Glomerular visceral epithelial cell (primary cell): ENCODE measurements around the gene STON2.
A peak's percentile ranks its signal among the peaks of the same experiment; 100 is the strongest.

Source experiments
- DNase-seq: peaks from one replicate; pipeline ENCODE4 v3.0.0-alpha.2; 2016; ENCODE audit errors: extremely low spot score

STON2 gene

DNA sequence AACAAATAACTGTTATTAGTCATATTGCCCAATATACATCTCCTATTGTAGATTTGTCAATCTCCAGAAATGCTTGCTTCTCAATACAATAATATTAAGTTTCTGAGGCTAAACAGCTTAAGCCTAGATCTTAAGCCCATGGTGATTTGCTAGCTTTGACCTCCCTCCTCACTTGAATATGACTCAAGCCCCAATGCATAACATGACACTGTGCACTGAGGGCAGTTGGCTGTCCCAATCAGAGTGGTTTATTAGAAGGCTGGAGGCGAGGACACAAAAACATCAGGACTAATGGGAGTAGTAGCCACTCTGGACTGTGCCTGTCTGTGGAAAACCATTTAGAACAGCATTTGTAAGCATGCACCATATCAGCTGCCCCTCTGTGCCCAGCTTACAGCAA, 98.3 kb downstream of the STON2 start:
- DNase-seq, result no peak

DNA sequence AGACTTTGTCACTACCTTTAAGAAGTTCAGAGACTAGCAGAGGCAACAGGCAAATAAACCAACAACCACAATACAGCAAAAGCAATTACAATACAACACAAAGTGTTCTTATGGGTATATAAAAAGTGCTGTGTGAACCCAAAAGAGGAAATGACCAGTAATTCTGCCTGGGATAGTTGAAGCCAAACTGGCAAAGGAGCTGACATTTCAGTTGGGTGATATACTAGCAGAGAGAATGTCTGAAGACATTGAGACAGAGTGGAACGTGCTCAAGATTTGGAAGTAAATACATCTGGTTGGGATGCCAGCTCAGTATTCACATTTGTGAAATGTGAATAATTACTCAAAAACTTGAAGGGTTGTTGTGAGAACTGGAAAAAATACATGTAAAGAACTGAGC, 98.8 kb downstream of the STON2 start:
- no peak for DNase-seq

DNA sequence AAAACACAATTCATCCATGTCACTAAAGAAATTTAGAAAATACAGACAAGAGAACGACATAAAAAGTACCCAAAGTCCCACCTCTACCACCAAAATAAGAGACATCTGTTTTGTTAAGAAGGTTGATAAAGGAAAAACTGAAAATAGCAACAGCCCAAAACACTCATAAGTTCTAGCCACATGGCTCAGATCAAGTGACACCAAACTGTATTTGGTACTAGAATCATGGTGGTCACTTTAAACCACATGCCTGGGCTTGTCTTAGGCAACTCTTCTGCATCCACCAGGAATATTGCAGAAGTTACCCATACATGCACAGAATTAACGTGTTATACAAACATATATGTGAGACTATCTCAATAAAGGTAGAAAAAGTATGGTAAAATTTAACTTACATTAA, 101.2 kb downstream of the STON2 start:
- DNase-seq, result no peak

DNA sequence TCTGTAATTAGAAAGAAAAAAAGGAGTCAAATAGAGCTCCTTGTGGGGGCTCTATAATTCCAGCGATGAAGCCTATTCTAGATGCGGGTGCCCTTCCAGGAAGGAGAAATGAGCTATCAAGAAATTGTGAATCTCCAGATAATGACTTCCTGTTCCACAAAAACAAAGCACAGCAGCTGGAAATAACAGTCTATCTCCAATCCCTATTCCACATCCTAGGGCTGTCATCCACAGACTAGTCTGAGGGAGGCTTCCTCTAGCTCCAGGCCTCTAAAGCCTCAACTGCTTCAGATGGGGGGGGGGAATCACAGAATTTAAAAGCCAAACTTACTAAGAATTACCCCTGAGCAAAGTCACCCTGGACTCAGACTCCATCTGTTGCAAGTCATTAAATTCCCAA, 102.0 kb downstream of the STON2 start:
- DNase-seq, result no peak

DNA sequence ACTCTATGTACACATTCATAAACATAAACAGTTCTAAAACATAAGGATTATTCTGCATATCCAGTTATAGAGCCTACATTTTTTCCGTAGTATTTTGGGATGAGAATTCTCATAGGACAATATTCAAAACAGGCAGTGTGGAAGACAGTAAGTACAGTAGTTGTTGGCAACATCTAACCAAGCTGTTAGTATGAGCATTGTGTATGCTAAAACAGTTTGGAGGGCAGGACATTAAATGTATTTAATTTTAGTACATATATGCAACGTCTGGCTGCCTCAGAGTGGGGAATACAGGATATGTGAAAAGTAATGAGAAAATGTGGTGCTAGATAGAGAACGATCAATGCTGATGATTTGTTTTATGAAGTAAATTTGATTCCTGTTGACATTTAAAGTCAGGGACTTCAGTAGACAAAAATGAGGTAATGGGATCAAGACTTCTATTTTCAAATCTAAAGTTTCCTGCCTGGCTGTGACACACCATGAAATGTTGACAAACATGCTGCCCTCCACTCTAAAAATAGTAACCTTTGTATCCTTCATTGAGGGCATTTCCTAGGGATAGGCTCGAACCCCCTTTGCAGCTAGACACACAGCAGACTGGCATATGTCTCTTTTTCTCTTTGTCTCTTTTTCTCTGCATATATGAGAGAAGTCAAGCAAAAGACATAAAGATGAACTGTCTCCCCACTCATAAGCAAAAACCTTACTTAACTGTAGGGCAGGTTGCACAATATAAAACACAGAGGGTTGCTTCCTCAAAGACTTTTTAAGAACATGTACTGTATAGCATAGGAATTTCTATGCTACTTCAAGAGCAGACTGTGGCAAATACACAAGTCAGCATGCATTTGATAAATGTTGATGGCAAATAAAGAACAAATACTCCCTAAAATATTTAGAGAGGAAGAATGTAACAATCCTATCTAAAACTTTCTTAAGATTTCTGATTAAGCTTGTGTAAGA, 103.9 kb downstream of the STON2 start:
- no peak for DNase-seq

DNA sequence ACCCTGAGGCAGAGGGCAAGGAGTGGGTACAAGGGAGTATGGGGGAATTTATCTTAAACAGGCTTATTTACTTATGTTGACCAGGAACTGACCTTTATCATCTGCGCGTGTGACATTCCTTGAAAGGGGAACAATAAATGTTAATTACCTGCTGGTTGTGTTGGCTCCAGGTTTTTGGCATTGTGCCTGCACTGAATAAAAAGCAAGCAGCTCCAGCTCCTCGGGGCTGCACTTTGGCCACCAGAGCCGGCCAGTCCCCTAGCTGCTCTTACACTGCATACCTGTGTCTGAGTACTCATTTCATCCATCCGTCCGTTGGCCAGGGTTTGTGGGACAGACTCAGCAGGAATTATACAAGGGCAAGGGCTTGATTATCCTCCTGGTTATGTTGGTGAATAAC, 110.6 kb downstream of the STON2 start:
- no peak for DNase-seq

DNA sequence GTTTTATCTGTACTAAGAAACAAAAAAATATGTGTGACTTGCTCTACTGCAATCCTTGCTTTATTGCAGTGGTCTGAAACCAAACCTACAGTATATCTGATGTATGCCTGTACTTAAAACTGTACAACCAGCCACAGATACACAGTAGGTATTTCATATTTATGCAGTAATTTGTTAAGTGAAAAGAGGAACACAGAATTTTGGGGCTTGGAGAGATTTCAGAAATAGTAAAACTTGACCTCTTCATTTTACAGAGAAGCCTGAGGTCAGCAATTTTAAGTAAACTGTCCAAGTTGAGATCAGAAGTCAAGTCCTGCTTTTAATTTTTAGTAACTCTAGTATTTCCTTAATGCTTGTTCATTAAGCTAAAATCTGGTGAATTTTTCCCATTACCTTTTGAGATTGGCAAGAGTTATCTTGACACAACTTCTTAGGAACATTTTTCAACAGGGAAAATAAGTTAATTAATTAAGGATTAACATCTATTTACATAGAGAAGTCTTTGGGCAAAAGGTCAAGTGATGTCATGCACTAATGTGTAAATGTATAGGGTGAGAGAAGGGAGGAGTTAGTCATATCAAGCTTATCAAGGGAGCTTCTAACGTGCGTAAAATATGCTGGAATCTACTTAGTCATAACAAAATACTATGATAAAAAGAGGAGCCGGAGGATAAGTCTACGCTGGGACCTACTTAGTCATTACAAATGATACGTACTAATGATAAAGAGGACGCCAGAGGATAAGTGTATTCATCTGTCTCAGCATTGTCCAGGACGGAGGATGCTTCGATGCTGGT, 113.4 kb downstream of the STON2 start:
- no peak for DNase-seq

DNA sequence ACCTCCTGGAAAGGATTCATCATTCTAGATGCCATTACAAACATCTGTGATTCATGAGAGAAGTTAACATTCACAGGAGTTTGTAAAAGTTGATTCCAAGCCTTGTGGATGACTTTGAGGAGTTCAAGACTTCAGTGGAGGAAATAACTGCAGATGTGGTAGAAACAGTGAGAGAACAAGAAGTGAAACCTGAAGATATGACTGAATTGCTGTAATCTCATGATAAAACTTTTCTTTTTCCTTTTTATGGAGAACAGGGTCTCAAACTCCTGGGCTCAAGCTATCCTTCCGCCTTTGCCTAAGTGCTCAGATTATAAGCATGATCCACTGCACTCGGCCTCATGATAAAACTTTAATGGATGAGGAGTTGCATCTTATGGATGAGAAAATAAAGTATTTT, 114.9 kb downstream of the STON2 start:
- no peak for DNase-seq

DNA sequence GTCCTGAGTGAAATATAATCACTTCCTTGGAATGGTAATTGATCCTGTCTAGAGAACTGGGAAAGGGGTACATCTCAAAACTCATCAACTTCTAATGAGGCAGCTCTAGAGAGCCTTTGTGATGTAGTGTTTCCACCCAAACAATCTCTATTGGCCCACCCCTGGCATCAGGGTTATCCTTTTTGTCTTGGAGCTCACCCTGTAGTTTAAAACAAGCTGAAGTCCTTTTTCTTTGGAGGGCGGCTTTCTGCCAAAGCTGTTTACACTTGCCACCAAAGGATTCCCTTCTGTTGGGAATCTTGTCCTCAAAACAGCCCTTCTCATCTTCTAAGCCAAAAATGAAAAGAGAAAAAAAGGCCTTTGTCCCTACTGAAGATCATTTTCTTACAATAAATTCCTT, 118.8 kb downstream of the STON2 start:
- DNase-seq, result no peak

DNA sequence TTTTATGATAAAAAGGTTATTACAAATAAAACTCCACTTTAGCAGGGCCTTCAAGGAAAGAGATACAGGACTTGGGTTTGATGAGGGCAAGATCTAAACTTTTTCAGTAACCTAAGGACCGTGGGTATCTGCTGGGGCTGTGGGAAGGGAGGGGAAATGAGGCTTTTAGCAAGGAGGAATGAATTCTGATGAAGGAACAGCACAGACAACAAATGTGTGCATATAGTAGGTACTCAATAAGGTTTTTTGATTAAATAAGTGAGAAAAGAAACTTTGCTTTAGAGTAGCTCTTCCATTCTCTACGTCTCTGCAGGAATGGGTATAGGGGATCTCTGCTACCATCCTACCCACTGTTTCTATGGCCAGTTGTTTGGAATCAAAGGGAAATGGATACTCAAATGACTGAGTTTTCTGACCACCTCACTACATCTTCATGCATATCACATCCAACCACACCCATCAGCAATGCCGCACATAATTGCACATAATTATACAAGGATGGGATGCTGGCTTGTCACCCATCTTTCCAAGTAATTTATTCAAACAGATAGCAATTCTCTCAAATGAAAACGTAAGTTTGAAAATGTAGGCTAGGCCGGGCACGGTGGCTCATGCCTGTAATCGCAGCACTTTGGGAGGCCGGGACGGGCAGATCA, 119.9 kb downstream of the STON2 start:
- no peak for DNase-seq

DNA sequence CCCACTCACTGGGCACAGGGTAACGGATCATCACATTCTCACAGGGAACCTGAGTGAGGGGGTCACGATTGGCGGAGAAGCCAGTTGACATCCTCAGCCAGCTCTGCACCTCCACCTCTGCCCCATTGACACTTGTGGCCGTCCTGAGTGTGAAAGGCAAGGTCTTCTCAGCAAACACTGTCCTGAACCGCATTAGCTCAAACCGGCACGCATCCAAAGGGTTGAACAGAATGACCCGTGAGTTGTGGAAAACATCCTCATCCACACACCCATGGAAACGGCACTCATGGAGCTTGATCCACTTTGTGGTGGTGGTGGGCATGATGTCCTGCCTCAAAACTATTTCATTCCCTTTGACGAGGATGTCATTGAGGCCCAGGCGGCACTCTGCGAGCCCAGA, 123.0 kb downstream of the STON2 start:
- DNase-seq, result no peak

DNA sequence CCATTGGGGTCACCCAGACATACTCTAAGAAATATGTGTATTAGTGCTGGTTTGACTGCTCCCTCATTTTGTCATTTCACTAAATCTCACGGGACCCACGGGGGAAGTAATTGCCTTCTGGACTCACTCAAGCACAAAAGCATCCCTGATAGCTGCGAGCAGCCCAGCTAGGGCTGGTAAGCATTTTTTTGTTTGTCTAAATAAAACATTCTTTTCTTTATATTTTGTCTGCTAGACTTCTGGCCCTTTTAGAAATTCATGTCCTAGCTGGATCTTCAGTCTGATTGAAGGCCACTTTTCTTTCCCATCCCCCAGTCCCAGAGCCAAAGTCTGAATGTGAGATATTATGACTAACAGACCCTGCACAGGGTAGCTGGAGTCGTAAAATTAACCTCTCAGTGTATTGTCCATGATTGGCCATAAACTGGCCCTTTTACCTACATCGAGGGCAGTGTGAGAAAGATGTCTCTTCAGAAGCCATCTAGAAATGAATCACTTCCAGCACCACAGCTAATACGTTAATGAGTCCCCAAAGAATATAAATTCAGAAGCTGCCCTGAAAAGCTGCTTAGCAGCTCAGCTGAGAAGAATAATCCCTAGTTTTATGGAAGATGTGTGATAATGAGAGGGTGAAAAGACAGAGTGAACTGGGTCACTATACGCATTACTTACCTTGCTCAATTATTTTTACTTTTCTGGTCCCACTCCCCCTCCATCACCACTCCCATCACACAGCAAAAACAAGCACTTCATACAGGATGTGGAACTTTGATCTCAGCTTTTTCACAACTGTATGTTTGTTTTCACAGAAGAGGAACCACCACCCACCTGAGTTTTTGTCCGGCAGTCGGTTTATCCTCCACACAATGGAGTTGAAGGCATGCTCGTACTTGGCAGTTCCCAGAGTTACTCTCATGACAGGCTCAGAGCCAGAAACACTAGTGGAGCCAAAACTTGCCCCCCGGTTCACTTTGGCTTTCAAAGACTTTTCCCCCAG, 123.8 kb downstream of the STON2 start:
- no peak for DNase-seq

DNA sequence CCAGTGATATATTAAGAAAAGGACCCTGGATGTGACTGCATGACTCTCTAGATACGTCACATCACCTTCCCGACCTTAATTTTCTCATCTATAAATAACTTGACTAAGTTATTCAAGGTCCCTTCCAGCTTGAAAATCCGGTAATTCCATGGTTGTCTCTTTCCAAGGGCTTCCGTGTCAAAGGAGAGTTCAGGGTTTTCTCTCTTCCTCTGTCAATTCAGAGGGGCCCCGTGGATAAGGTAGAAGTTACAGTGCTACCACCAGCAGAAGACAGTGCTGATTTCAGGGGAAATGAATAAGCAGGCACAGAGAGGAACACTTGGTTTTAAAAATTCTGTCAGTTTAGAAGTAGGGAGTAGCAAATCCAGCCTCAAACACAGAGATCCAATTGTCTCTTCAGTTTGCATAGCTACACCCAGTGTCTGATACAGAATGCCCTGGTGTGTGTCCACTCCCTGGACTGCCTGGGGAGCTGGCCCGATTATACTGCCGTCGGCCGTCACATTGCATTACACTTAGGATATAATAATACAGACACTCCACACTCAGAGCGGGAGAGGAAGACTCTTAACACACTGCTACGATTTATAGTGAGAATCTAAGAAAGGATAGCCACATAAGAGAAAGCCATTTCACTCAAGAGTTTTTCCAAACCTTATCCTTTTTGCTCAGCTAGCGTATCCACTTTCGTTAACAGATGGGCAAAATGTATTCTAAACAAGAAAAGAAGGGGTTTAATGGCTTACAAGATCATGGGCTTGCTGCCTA, 124.6 kb downstream of the STON2 start:
- no peak for DNase-seq

DNA sequence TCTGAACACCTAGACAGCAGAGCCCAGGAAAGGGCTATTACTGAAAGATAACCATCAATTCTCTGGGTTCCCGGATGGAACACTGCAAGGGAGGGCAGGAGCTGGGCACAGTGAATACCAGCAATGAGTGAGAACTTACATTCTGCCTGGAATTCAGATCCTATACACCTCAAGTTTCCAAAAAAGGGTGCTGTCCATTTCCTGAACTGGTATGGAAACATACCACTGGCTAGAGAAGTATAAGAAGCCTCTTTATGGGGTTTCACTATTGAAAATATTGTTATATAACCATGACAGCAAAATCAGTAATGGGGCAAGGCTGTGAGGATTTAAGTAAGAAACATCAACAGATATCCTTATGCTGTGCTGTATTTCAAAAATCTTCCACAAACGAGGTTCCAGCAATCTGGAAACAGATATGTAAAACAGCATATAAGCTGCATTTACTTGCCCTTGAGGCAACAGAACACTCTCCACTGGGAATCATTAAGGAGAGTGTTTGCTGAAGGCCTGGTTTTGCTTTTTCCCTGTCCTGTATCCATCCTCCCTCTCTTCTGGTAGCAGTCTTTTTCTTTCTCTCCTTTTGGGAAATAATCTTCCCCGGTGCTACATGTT, 126.1 kb downstream of the STON2 start:
- DNase-seq, result no peak

DNA sequence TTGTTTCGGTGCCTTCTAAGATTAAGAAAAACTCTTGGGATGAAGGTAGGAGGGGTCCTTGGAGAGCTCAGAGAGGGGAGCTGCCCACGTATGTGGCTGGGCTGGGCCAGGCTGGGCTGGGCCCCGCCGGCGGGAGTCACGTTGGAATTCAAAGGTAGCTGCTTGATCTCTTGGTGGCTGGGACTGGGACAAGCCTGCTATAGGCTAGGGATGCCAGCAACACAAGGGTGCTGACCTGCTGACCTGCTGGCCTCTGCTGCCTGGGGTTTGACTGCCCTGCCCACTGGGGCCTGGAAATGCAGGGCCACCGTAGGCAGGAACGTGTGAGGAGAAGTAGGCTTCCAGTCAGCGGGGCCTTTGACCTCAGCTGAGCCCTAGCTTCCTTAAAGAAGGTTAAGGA, 126.6 kb downstream of the STON2 start:
- DNase-seq, result no peak

DNA sequence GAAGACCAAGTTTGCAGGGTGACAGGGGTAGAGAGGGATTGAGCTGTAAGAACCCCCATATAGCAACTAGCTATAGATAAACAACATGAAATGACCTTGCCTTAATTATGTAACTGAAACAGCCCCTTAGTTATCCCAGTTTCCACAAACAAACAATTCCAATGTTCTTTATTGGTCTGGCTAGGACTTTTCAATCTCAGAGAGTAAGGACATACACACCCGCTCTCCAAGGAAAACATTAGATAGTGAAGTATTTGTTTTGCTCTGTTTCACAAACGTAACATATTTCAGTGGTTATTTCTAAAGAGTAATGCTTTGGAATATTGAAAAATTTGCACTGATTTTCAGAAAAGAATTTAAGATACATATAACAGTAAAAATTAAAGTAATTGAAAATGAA, 127.8 kb downstream of the STON2 start:
- DNase-seq, result no peak

DNA sequence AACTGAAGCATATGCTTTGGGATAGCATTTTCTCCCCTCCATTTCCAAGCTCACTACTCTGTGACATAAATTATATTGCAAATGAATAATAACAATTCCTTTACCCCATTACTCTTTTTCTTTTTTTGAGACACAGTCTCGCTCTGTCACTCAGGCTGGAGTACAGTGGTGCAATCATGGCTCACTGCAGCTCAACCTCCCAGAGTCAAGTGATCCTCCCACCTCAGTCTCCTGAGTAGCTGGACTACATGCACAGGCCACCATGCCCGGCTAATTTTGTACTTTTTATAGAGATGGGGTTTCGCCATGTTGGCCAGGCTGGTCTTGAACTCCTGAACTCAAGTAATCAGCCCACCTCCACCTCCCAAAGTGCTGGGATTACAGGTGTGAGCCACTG, 130.1 kb downstream of the STON2 start:
- DNase-seq, result no peak

DNA sequence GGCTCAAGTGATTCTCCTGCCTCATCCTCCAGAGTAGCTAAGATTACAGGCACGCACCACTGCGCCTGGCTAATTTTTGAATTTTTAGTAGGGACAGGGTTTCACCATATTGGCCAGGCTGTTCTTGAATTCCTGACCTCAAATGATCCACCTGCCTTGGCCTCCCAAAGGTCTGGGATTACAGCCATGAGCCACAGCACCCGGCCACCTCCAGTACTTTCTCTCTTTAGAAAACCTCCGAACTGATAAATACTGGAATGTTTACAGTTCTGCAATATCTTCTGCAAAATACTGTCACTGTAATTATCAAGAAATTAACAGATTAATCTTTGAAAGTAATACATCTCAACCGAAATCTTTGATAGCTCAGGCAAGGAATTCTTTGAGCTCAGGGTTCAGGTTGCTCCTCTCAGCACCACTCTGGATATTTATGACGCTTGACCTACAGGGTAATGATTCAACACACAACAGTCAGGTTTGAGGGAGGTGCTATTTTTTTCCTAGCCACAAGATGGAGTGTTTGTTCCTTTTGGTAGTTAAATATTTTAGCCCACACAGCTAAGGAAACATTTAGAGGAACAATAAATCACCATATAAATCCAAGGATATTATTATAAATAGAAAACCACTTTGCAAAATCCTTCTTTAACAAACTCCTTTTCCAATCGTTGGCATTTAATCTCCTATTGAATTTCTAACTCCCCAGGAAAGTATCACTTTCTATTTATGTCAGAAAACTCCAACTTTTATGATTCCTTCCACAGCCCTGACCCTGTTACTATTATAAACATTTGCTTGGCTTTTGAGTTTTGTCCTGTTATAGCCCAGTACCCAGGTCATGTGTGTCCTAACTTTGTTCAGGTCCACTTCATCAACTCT, 130.8 kb downstream of the STON2 start:
- peak; percentile 66 for DNase-seq

DNA sequence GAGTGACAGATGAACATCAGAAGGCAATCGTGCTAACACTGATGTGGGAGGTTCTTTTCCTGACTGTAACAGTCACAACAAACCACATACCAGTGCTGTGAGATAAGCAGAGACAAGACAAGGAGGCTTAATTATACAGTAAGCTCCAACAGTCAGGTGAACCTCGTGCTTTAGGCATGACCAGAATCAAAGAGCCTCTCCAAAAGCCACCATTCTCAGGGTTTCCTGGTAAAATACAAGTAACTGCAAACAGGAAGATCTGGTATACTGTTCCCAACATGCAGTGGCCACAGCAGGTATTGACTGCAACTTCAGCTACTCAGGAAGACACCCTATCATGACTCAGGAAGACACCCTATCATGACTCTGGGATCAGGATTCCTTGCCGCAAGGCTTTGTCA, 132.1 kb downstream of the STON2 start:
- peak; percentile 31 for DNase-seq
